AG09309 (cell line): Measurements from ENCODE around the gene AGAP9.
"Not testable (repeated sequence)": the region's sequence is repeated elsewhere in the genome, so short reads cannot be mapped to it uniquely, and the experiment has no call there.

ENCODE experiments used
- DNase-seq: peaks from one replicate; pipeline ENCODE4 v3.0.0-alpha.2; 2010; ENCODE audit warnings: low read depth
- H3K4me3 ChIP-seq: 2 replicates; pipeline ENCODE4 v1.5.1; 2011; ENCODE audit warnings: mild to moderate bottlenecking, low read depth, low read length, moderate library complexity; ENCODE audit not compliant: control insufficient read depth
- TF ChIP-seq, protein P1 (sequence below): IDR thresholded peaks from 2 replicates; pipeline ENCODE4 v1.5.1; 2011; ENCODE audit warnings: mild to moderate bottlenecking, low read depth, low read length, inconsistent platforms; ENCODE audit not compliant: insufficient read depth, control insufficient read depth; ENCODE audit errors: missing control alignments

The AGAP9 gene

DNA sequence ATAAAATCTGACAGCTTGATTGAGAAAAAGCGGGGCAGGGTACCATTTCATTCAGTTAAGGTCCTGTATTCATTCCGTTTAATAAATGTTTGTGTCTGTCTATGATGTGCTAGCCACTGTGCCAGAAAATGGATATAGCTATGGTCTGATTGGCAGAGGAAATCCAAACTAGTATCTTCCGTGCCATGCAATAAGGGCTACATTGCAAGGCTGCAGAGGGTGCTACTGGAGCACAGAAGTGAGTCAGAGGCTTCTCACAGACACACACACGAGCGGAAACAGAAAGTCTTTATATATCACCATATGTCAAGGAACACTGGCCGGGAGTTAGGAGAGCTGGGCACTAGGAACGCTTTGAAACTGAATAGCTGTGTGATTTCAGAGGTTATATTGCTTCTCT, 29.3 kb upstream of the AGAP9 start:
- H3K4me3 ChIP-seq = peak overlapping the region; percentile 96
- peak; percentile 78 for DNase-seq
- TF ChIP-seq, protein P1, sequence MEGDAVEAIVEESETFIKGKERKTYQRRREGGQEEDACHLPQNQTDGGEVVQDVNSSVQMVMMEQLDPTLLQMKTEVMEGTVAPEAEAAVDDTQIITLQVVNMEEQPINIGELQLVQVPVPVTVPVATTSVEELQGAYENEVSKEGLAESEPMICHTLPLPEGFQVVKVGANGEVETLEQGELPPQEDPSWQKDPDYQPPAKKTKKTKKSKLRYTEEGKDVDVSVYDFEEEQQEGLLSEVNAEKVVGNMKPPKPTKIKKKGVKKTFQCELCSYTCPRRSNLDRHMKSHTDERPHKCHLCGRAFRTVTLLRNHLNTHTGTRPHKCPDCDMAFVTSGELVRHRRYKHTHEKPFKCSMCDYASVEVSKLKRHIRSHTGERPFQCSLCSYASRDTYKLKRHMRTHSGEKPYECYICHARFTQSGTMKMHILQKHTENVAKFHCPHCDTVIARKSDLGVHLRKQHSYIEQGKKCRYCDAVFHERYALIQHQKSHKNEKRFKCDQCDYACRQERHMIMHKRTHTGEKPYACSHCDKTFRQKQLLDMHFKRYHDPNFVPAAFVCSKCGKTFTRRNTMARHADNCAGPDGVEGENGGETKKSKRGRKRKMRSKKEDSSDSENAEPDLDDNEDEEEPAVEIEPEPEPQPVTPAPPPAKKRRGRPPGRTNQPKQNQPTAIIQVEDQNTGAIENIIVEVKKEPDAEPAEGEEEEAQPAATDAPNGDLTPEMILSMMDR = peak; percentile 23

DNA sequence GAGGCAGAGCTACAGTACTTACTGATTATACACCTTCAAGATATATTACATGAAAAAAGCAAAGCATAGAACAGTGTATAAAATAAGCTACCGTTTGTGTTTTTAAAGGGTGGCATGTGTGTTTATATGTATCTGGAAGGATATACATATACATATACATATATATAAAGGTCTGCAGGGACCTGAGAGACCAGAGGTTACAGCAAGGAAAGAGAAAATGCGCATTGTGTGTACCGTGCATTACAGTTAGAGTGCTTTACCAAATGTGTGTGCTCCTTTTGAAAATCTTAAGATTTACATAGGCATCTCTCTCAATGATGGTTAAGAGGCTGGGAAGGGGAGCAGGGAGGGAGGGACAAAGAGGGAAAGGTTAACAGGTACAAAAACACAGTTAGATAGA, 23.8 kb upstream of the AGAP9 start:
- DNase-seq, H3K4me3 ChIP-seq: not testable (repeated sequence)

DNA sequence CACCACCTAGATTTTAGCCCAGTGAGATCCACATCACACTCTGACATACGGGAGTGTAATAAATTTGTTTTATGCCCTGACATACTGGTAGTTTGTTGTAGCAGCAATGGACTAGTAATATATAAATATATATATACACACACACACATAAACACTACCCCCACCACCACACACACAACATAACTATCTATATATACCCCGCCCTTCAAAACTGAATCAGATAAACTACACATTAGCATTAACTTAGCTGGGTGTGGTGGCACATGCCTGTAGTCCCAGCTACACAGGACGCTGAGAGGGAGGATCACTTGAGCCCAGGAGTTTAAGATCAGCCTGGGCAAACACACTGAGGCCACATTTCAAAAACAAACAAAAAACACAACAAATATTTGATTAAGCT, 13.0 kb upstream of the AGAP9 start:
- not testable (repeated sequence) for H3K4me3 ChIP-seq

DNA sequence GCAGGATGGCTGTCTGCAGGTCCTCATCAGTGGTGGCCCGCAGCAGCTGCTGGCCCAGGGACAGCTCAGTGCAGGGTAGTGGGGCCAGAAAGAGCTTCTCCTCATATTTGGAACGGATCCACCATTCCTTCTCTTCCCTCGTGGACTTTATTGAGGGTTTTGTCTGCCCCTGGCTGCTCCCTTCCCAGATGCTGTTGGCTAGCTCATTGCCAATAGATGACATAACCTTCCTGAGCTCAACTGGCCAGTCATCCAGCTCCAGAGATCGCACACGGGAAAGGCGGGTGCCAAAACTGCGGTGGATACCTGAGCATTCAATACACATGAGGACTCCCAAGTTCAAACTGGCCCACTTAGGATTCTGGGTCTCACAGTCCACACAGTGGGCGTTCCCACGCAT, 21.1 kb downstream of the AGAP9 start:
- H3K4me3 ChIP-seq, DNase-seq: not testable (repeated sequence)

More for the DNA sequence above, 13.0 kb upstream of the AGAP9 start:
- not testable (repeated sequence) for DNase-seq

DNA sequence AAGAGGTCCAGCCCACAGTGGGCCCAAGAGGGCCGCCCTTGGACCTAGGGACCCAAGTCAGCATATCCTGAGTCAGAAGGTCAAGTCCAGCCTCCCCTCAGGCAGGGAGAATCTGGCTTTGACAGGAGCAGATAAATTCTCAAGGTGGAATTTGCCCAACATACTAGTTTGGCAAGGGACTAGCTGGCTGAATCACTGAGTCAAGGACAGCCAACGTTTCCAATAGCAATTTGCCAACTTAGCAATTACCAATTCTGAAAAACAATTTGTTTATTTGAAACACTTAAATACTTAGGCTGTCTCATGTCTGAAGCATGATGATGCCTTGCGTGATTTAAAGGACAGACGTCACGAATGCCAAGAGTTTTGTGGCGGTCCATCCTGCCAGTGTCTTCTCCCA, 29.2 kb downstream of the AGAP9 start:
- not testable (repeated sequence) for H3K4me3 ChIP-seq, DNase-seq

DNA sequence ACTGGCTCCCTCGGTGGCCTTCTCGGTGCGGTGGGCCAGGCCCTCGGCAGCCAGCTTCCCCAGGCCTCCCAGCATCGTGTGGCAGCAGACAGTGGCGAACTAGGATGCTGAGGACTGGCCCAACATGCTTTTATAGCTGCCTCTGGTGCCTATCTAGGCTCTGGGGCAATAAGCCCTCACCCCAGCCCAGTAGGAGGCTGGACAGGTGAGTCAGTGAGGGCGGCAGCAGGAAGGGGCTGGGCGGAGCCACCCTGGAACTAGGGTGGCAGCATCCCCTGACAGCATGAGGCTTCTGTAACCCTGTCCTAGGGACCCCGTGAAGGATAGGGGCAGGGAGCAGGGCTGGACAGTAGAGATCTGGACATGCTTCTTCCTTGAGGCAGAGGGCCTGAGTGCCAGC, 31.8 kb downstream of the AGAP9 start, which contains the start of gene FAM25G:
Gene FAM25G, minus strand, starts transcription at position 101 of the 400 bp plus-strand sequence. Its CDS starts 26 bp downstream, at position 75.
- H3K4me3 ChIP-seq, DNase-seq: not testable (repeated sequence)

DNA sequence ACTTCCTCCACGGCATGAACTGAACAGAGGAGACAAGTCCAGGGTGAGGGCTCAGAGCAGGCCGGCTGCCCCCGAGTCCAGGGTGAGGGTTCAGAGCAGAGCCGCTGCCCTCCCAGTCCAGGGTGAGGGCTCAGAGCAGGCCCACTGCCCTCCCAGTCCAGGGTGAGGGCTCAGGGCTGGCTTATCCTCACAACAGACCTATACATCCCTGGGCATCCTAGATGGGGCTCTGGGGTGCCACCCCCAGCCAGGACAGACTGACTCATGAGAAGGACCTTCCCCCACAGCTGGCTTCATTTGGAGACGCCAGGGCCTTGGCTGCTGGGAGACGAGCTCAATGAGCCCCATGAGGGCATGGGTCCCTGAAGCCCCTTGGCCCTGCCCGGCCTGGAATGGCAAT, 33.8 kb downstream of the AGAP9 start:
- not testable (repeated sequence) for H3K4me3 ChIP-seq, DNase-seq

DNA sequence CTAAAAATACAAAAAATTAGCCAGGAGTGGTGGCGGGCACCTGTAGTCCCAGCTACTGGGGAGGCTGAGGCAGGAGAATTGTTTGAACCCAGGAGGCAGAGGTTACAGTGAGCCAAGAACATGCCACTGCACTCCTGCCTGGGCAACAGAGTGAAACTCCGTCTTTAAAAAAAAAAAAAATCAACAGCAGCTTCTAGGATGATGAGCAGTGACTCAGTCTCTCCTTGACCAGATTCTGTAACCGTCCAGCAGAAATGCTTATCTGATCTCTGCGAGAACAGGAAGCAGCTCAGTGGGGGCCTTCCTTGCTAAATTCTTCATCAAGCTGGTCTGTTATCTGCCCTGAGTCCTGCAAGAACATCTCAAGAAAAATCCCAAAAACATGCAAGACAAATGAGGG, 37.5 kb downstream of the AGAP9 start:
- DNase-seq, H3K4me3 ChIP-seq: not testable (repeated sequence)

DNA sequence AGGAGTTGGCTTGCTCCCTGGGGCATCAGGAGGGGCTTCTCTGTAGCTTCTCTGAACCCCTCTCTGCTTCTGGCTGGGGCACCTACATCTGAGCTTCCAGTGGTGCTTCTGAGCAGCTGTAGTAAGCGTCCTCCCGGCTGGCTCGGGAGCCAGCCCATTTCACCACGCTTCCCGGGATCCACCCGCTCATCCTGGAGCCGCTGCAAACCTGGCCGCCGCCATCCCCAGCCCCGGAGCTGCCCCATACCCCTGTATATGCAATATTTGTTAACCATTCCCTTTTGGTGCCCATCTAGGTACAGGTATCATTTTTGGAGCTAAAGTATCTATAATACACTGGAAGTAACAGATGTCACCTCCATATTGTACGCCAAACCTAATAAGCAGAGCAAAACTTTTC, 38.7 kb downstream of the AGAP9 start:
- not testable (repeated sequence) for H3K4me3 ChIP-seq

DNA sequence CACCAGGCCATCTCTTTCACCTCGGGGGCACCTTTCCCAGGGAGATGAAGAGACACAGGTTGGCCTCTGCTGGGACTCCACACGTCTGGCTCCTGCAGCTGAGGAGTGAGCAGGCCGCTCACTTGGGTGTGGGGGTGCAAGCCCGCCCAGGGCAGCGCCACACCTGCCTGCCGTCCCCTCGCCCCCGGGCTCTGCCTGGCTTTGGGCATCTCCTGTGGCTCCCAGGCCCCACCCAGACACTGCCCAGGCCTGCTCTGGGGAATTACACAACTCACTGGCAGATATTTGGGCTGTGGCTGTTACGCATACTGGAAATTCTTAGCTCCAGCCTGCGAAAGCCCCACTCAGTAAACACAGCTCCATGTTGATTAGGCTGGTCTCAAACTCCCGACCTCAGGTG, 39.5 kb downstream of the AGAP9 start, which contains the start of gene ANXA8:
Gene ANXA8, minus strand, starts transcription at position 193 of the 400 bp plus-strand sequence. Its CDS starts 182 bp downstream, at position 11.
- DNase-seq = not testable (repeated sequence)

More for the DNA sequence above, 38.7 kb downstream of the AGAP9 start:
- not testable (repeated sequence) for DNase-seq

DNA sequence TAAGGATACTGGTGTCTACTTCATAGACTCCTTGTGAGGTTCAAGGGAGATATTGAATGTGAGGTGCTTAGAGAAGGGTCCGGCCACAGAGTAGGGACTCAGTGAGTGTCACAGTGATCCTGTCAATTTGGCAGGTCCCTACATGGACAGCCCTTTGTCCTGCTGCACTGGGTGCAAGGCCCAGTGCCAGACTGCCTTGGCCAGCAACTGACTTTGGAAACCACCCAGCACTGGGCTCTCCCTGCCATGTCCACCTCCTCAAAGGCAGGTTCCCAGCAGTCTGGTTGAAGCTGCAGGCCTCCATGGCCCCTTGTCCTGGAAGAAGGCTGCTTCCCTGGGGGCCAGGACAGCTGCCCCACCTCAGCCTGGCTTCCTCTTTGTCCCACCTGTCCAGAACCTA, 41.1 kb downstream of the AGAP9 start:
- not testable (repeated sequence) for H3K4me3 ChIP-seq, DNase-seq

More for the DNA sequence above, 39.5 kb downstream of the AGAP9 start, which contains the start of gene ANXA8:
- H3K4me3 ChIP-seq = not testable (repeated sequence)

DNA sequence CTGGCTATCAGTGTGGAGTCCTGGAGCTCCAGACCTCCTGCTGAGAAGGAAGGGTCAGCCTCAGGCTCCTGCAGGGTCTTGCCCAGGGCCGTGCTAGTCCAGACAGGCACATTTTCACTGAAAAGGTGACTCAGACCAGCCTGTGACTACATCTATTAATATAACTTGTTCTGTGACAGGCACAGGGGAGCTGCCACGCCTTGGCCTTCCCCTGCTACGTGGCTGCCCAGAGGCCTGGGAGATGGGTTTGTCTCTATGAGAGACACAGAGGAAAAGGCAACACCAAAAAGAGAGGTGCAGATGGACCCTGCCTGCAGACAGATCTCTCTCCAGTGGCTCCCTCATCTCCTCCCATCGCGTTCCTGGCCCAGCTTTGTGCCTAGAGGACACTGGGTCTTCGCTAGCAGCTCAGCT, 41.7 kb downstream of the AGAP9 start:
- DNase-seq, H3K4me3 ChIP-seq: not testable (repeated sequence)

DNA sequence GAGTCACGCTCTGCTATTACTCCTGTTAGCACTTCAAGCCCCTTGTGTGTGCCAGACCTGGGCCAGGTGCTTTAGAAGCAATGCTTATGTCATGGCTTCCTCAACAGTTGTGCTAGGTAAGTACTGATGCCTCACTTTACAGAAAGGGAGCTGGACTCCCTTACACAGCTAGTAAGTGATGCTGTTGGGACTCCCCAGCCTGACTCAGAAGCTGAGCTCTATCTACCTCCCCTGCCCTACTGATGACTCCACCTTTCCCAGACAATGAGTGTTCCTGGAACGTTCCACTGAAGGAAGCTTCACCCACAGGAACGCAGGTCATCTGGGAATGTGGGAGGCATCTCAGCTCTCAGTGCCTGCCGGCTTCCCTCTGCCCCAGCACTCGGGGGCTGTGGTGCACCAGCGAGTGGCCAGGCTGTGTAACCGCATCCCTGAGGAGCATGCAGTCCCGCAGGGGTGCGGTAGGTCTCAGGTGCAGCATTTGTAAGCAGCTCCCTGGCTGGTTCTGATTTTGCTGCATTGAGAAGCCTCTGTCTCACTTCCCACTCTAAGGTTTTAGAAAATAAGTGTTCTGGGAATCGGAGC, 42.2 kb downstream of the AGAP9 start:
- DNase-seq = peak; percentile 4

DNA sequence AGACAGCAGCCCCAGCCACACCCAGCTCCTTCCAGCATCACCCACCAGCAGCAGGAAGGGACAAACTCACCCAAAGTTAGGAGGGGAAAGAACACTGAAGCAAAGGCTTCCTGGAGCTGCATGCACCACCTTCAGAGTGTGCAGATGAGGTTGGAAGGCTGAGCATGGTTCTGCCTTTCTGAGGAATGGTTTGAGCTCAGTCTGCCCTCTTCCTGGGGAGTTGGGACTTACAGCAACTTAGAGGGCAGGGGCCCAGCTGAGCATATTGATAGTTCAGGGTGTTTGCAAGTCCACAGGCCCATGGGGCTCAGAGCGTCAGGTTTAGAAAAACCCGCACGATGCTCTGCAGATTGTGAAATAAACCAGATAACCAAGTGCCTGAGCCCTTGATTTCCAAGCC, 43.3 kb downstream of the AGAP9 start:
- H3K4me3 ChIP-seq, DNase-seq: not testable (repeated sequence)

More for the DNA sequence above, 42.2 kb downstream of the AGAP9 start:
- not testable (repeated sequence) for H3K4me3 ChIP-seq

DNA sequence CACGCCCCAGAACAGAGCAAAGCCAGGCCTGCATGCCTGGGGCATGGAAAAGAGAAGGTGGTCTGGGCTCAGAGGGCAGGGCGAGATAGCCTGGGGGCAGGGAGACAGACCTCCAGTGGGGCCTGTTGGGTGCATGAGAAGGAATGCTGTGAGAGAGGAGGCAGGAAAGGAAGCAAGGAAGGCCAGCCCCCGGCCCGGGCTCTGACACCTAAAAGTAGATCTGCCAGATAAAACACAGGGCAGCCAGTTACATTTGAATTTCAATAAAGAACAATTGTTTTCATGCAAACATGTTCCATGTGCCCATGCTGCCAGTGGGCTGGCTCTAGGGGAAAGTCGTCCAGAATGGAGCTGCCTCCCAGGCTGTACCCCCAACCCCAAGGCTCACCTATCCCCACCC, 45.3 kb downstream of the AGAP9 start:
- not testable (repeated sequence) for H3K4me3 ChIP-seq, DNase-seq

DNA sequence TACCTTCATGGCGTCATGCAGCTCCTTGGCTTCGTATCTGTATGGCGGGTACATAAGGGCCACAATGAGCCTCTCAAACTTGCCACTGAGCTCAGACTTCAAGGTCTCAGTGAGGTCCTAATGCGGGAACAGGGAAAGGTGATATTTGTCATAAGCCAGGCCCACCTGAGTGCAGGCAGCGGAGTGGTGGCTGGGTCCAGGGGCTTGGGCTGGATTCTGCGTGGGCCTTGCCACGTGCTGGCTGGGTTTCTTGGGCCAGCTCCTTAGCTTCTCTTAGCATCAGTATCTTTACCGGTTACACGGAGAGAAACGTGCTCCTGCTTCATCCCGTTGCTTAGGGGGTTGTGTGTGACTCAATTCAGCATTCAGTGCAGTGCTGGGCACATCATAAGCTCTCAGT, 46.4 kb downstream of the AGAP9 start:
- DNase-seq, H3K4me3 ChIP-seq: not testable (repeated sequence)

DNA sequence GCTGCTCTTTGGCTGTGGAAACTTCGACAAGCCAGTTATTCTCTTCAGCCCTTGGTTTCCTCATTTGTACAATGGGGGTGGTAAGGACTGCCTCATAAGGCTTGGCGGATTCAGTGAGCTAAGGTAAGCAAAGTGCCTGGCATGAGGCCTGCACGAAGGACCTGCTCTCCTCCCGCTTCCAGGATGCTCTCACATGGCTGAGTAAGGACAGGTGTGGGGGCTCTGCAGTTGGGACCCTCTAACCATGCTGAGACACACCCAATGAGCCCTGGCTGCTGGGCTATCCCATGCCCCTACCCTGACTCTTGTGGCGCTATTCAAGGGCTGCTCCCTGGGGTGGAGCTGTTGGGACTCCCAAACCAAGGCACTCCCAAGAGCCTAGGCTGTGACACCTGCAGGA, 48.3 kb downstream of the AGAP9 start:
- H3K4me3 ChIP-seq, DNase-seq: not testable (repeated sequence)

DNA sequence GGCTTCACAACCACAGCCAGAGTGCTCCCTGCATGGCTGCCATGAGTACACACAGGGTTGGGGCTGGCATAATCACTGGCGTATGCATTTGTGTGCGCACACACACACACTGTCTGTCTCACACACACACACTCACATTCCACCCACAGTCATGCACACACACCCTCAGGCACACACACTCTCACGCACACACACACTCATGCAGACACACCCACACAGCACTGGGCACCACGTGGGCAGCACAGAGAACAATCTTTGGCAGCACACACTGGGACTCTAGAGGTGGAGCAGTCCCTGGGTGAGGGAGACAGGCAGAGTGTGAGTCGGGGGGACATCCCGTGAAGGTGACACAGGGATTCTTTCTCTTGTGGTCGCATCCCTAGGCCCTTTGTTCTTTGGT, 49.9 kb downstream of the AGAP9 start:
- not testable (repeated sequence) for DNase-seq

DNA sequence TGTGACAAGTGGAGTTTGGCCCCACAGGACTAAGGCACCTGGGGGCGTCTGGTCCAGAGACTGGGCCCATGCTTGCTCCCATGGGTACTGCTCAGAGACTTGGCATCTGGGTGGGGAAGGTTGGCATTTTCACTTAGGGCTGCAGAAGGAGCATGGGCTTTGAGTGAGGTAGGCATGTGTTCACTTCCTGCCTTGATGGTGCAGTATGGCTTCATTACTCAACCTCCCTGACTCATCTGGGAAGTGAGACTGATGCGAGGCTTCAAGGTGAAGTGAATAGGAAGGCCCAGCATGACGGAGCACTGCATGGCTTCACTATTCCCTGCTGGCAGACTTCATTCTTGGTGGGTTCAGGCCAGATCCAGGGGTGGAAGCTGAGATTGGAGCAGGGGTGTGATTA, 50.8 kb downstream of the AGAP9 start:
- not testable (repeated sequence) for DNase-seq, H3K4me3 ChIP-seq

More for the DNA sequence above, 49.9 kb downstream of the AGAP9 start:
- H3K4me3 ChIP-seq = not testable (repeated sequence)
